Measurements from ENCODE around the gene PEA15.
A peak's percentile ranks its signal among the peaks of the same experiment; 100 is the strongest.

The PEA15 gene

GRCh38 chr1:160191756-160192155, 13.4 kb upstream of the PEA15 start:
- TF ChIP-seq GATA1 (IDR thresholded peaks at IDR 0.05; ENCODE audit: low read depth, low read length): no peak
- no peak for TF ChIP-seq POLR2A (IDR thresholded peaks at IDR 0.05; ENCODE audit: low read length)
- DNase-seq: no peak

- TF ChIP-seq GATA1 (IDR thresholded peaks at IDR 0.05; ENCODE audit: low read depth, low read length) (no peak), POLR2A (IDR thresholded peaks at IDR 0.05; ENCODE audit: low read length) (no peak)
- no peak for DNase-seq
Measured at GRCh38 chr1:160192234-160192633, 12.9 kb upstream of the PEA15 start.

GRCh38 chr1:160193091-160193819, 11.9 kb upstream of the PEA15 start:
- DNase-seq: peak; percentile 82 to 90
- TF ChIP-seq GATA1 (IDR thresholded peaks at IDR 0.05; ENCODE audit: low read depth, low read length) (no peak), POLR2A (IDR thresholded peaks at IDR 0.05; ENCODE audit: low read length) (no peak)

GRCh38 chr1:160193832-160194736, 11.1 kb upstream of the PEA15 start:
- DNase-seq: peak in 1 of 2 experiments; percentile 27
- no peak for TF ChIP-seq POLR2A (IDR thresholded peaks at IDR 0.05; ENCODE audit: low read length)
- no peak for TF ChIP-seq GATA1 (IDR thresholded peaks at IDR 0.05; ENCODE audit: low read depth, low read length)

- no peak for DNase-seq
- TF ChIP-seq POLR2A (IDR thresholded peaks at IDR 0.05; ENCODE audit: low read length) (no peak), GATA1 (IDR thresholded peaks at IDR 0.05; ENCODE audit: low read depth, low read length) (no peak)
Measured at GRCh38 chr1:160194737-160195059, 10.5 kb upstream of the PEA15 start.

- no peak for DNase-seq
- TF ChIP-seq GATA1 (IDR thresholded peaks at IDR 0.05; ENCODE audit: low read depth, low read length): no peak
Measured at GRCh38 chr1:160196143-160196542, 9.0 kb upstream of the PEA15 start.

GRCh38 chr1:160197231-160197630, 8.0 kb upstream of the PEA15 start:
- TF ChIP-seq POLR2A (IDR thresholded peaks at IDR 0.05; ENCODE audit: low read length) (no peak), GATA1 (IDR thresholded peaks at IDR 0.05; ENCODE audit: low read depth, low read length) (no peak)
- DNase-seq: no peak

- DNase-seq: no peak
- no peak for TF ChIP-seq GATA1 (IDR thresholded peaks at IDR 0.05; ENCODE audit: low read depth, low read length)
- no peak for TF ChIP-seq POLR2A (IDR thresholded peaks at IDR 0.05; ENCODE audit: low read length)
Measured at GRCh38 chr1:160200786-160201185, 4.4 kb upstream of the PEA15 start.

GRCh38 chr1:160204526-160205241, 500 bp upstream of the PEA15 start:
- peak in 1 of 2 experiments; percentile 35 for DNase-seq
- TF ChIP-seq POLR2A (IDR thresholded peaks at IDR 0.05; ENCODE audit: low read length): no peak
- TF ChIP-seq GATA1 (IDR thresholded peaks at IDR 0.05; ENCODE audit: low read depth, low read length): no peak

- peak; percentile 38 to 50 for DNase-seq
- TF ChIP-seq GATA1 (IDR thresholded peaks at IDR 0.05; ENCODE audit: low read depth, low read length) (no peak), POLR2A (IDR thresholded peaks at IDR 0.05; ENCODE audit: low read length) (peak; percentile 37)
Measured at GRCh38 chr1:160206036-160206389, 829 bp downstream of the PEA15 start.

GRCh38 chr1:160206421-160207117, 1.4 kb downstream of the PEA15 start:
- peak in 1 of 2 experiments; percentile 10 for DNase-seq

GRCh38 chr1:160207118-160207650, 2.0 kb downstream of the PEA15 start:
- DNase-seq: no peak
- TF ChIP-seq GATA1 (IDR thresholded peaks at IDR 0.05; ENCODE audit: low read depth, low read length) (no peak), POLR2A (IDR thresholded peaks at IDR 0.05; ENCODE audit: low read length) (no peak)

More at GRCh38 chr1:160206421-160207117, 1.4 kb downstream of the PEA15 start:
- TF ChIP-seq POLR2A (IDR thresholded peaks at IDR 0.05; ENCODE audit: low read length) (no peak), GATA1 (IDR thresholded peaks at IDR 0.05; ENCODE audit: low read depth, low read length) (no peak)
